Mucosa of rectum (tissue), 2 donors: ENCODE data around the gene ZNF384.

Source experiments
- H3K27ac ChIP-seq, 2 donors: one replicate each; pipeline ENCODE4 v1.7.0; 2013; ENCODE audit warnings: inconsistent platforms in 2 of 2, low read depth in 2 of 2, low read length in 2 of 2
- H3K27me3 ChIP-seq, 2 donors: one replicate each; pipeline ENCODE4 v1.7.0; 2013; ENCODE audit warnings: low read length in 2 of 2; ENCODE audit not compliant: control insufficient read depth in 2 of 2, insufficient read depth in 2 of 2
- H3K36me3 ChIP-seq, 2 donors: one replicate each; pipeline ENCODE4 v1.7.0; 2013; ENCODE audit warnings: low read length in 2 of 2; ENCODE audit not compliant: control insufficient read depth in 2 of 2, insufficient read depth in 2 of 2
- H3K4me1 ChIP-seq, 2 donors: one replicate each; pipeline ENCODE4 v1.7.0; 2013; ENCODE audit warnings: low read length in 2 of 2, mild to moderate bottlenecking in 1 of 2; ENCODE audit not compliant: control insufficient read depth in 2 of 2, insufficient read depth in 2 of 2
- H3K4me3 ChIP-seq, 2 donors: one replicate each; pipeline ENCODE4 v1.7.0; 2013; ENCODE audit warnings: low read length in 2 of 2
- H3K9ac ChIP-seq, 2 donors: one replicate each; pipeline ENCODE4 v1.7.0; 2013; ENCODE audit warnings: low read length in 2 of 2, low read depth in 1 of 2, mild to moderate bottlenecking in 1 of 2
- H3K9me3 ChIP-seq, 2 donors: one replicate each; pipeline ENCODE4 v1.7.0; 2013; ENCODE audit warnings: low read length in 2 of 2; ENCODE audit not compliant: control insufficient read depth in 2 of 2
- donor health status: healthy.
- donor health status: Normal muscosa, but diverticular disease.

The ZNF384 gene

DNA sequence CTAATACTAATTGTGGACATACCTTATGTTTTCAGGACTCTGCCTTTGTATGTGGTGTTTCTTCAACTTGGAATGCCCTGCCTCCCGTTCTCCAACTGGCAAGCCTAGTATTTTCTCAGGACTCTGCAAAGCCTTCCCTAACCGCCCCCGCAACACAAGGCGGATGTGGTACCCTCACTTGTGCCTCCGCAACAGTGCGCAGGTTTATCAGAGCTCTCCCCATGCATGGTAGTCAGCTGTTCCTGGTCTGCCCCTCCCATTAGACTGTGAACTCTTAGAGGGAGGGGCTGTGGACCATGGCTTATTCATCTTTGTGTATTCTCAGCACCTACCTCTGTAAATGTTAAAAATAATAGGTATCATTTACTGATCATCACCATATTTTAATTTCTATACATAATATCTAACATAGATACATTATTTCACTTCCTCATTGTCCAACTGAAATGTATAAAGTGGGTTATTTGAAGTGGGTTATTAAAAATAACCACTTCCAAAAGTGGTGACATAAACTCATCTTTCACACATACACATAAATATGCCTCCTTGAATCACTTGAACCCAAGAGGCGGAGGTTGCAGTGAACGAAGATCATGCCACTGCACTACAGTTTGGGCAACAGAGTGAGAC is 62.4 kb downstream of the ZNF384 start:
- peaks cover 7% of the 10 kb centered on the region in 2 donors for H3K36me3 ChIP-seq
- H3K4me1 ChIP-seq = peaks cover 12% of the 10 kb centered on the region in 2 donors
- no peak overlapping the region for H3K9ac ChIP-seq
- no peak overlapping the region for H3K4me3 ChIP-seq
- H3K27me3 ChIP-seq = no peaks in the 10 kb centered on the region
- H3K9me3 ChIP-seq = no peaks in the 10 kb centered on the region
- H3K27ac ChIP-seq = no peak overlapping the region

- H3K9ac ChIP-seq = no peak overlapping the region
Measured at GRCh38 chr12:6620885-6621274, 68.3 kb downstream of the ZNF384 start.

DNA sequence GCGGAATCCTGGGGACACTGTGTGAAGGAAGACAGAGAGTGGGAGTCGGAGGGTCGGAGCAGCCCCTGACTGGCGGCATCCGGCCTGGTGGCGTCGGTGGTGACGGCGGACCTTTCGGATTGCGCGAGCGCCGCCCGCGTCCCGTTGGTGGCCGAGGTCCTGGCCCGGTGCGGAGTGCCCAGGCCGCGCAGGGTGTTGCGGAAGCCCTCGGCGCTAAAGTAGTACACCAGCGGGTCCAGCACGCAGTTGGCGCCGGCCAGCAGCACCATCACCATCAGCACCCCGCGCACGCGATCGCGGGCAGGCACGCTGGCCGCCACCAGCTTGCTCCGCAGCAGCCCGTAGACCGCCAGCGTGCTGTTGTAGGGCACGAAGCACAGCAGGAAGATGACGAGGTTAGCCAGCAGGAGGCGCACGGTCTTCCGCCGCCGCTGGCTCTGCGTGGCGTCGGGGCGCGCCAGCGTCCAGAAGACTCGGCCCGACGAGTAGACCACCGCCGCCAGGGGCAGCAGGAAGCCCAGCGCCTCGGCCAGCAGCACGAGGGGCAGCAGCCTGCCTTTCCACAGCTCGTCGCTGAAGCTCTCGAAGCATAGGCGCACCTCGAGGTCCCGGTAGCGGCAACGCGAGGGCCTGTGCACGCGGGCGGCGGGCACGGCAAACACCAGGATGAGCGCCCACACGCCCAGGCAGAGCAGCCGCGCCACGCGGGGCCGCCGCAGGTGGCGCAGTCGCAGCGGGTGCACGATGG is 68.9 kb downstream of the ZNF384 start:
- Histone ChIP-seq H3K36me3 (peaks cover 23 to 31% of the 10 kb centered on the region in 2 donors), H3K27me3 (no peaks in the 10 kb centered on the region), H3K27ac (no peak overlapping the region), H3K4me1 (peaks cover 3% of the 10 kb centered on the region in 2 donors), H3K9me3 (no peaks in the 10 kb centered on the region), H3K9ac (no peak overlapping the region), H3K4me3 (no peak overlapping the region)

More at GRCh38 chr12:6620885-6621274, 68.3 kb downstream of the ZNF384 start:
- no peak overlapping the region for H3K4me3 ChIP-seq
- no peaks in the 10 kb centered on the region for H3K9me3 ChIP-seq
- no peaks in the 10 kb centered on the region for H3K27me3 ChIP-seq
- H3K36me3 ChIP-seq = peaks cover 23 to 31% of the 10 kb centered on the region in 2 donors
- no peak overlapping the region for H3K27ac ChIP-seq
- H3K4me1 ChIP-seq = peaks cover 3% of the 10 kb centered on the region in 2 donors

GRCh38 chr12:6618483-6619225 is 70.5 kb downstream of the ZNF384 start:
- no peaks in the 10 kb centered on the region for H3K27me3 ChIP-seq
- peaks cover 21 to 27% of the 10 kb centered on the region in 2 donors for H3K36me3 ChIP-seq
- no peak overlapping the region for H3K9ac ChIP-seq
- no peak overlapping the region for H3K27ac ChIP-seq
- no peaks in the 10 kb centered on the region for H3K9me3 ChIP-seq
- peaks cover 7 to 13% of the 10 kb centered on the region in 2 donors for H3K4me1 ChIP-seq
- no peak overlapping the region for H3K4me3 ChIP-seq
